ENCODE measurements around the gene ATG3.
"Not testable (repeated sequence)": the region's sequence is repeated elsewhere in the genome, so short reads cannot be mapped to it uniquely, and the experiment has no call there.

Gene ATG3

GRCh38 chr3:112560721-112561483 lies 860 bp downstream of the ATG3 start:
- peak; percentile 54 for DNase-seq (ENCODE audit: low read depth)

- no peak for DNase-seq (ENCODE audit: low read depth)
Observed at GRCh38 chr3:112560307-112560706, 1.5 kb downstream of the ATG3 start.

GRCh38 chr3:112557976-112558375 lies 3.8 kb downstream of the ATG3 start:
- DNase-seq (ENCODE audit: low read depth), result no peak

GRCh38 chr3:112555535-112556170 lies 6.1 kb downstream of the ATG3 start:
- DNase-seq (ENCODE audit: low read depth), result no peak

GRCh38 chr3:112550859-112551258 lies 10.9 kb downstream of the ATG3 start:
- no peak for DNase-seq (ENCODE audit: low read depth)

- DNase-seq (ENCODE audit: low read depth), result no peak
Observed at GRCh38 chr3:112546216-112546759, 15.5 kb downstream of the ATG3 start.

GRCh38 chr3:112539825-112540650 lies 21.7 kb downstream of the ATG3 start:
- no peak for DNase-seq (ENCODE audit: low read depth)

GRCh38 chr3:112531358-112531781 lies 30.4 kb downstream of the ATG3 start:
- no peak for DNase-seq (ENCODE audit: low read depth)

- DNase-seq (ENCODE audit: low read depth), result no peak
Observed at GRCh38 chr3:112530573-112530972, 31.2 kb downstream of the ATG3 start.

GRCh38 chr3:112524127-112524526 lies 37.6 kb downstream of the ATG3 start:
- not testable (repeated sequence) for DNase-seq (ENCODE audit: low read depth)

- peak; percentile 54 for DNase-seq (ENCODE audit: low read depth)
Observed at GRCh38 chr3:112519424-112520001, 42.2 kb downstream of the ATG3 start.

GRCh38 chr3:112518970-112519369 lies 42.8 kb downstream of the ATG3 start:
- not testable (repeated sequence) for DNase-seq (ENCODE audit: low read depth)

GRCh38 chr3:112514527-112515128 lies 47.1 kb downstream of the ATG3 start:
- DNase-seq (ENCODE audit: low read depth), result no peak

- no peak for DNase-seq (ENCODE audit: low read depth)
Observed at GRCh38 chr3:112512320-112512719, 49.4 kb downstream of the ATG3 start.

- no peak for DNase-seq (ENCODE audit: low read depth)
Observed at GRCh38 chr3:112508860-112509259, 52.9 kb downstream of the ATG3 start.

- no peak for DNase-seq (ENCODE audit: low read depth)
Observed at GRCh38 chr3:112508261-112508660, 53.5 kb downstream of the ATG3 start.

- DNase-seq (ENCODE audit: low read depth), result no peak
Observed at GRCh38 chr3:112505907-112506306, 55.9 kb downstream of the ATG3 start.

- no peak for DNase-seq (ENCODE audit: low read depth)
Observed at GRCh38 chr3:112504123-112504522, 57.6 kb downstream of the ATG3 start.

GRCh38 chr3:112503304-112503972 lies 58.3 kb downstream of the ATG3 start:
- no peak for DNase-seq (ENCODE audit: low read depth)

- no peak for DNase-seq (ENCODE audit: low read depth)
Observed at GRCh38 chr3:112500621-112501020, 61.1 kb downstream of the ATG3 start.
